Measurements from ENCODE around the gene WNT10A.
A peak's percentile ranks its signal among the peaks of the same experiment; 100 is the strongest.
"Not testable (repeated sequence)": the region's sequence is repeated elsewhere in the genome, so short reads cannot be mapped to it uniquely, and the experiment has no call there.

The WNT10A gene

DNA sequence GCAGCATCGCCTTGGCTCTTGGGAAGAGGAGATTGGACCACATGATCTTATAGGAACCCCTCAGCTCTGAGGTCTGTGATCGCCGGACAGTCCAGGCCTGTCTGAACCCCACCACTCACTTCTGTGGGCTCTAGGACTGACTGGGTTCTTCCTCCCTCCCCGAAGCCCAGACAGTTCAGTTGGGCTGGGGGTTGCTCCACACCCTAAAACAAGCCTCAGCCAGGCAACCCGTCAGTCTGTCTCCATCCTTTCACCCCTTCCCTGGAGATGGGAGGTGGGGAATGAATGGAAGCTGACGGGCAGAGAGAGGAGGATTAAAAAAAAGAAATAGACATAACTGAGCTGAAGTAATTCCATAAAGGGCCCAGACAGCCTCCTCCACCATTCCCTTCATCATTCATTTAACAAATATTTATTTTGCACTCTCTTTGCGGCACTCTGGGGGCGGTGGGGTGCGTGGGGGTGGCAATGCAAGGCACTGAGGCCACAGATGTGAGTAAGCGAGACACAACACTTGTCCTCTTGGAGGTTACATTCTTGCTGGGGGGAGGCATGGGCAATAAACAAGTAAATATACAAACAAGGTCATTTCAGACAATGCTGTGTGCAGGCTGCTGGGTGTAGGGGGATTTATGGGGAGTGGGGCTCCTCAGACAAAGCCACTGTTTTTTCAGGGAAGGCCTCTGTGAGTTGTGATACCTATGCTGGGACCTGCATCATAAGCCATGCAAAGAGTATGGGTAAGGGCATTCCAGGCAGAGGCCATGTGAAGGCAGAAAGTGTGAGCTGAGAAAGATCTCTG, 12.9 kb downstream of the WNT10A start:
- DNase-seq (ENCODE audit: low spot score), result no peak

- DNase-seq (ENCODE audit: low spot score), result no peak
These were observed 13.7 kb downstream of the WNT10A start for GRCh38 chr2:218894151-218894879.

DNA sequence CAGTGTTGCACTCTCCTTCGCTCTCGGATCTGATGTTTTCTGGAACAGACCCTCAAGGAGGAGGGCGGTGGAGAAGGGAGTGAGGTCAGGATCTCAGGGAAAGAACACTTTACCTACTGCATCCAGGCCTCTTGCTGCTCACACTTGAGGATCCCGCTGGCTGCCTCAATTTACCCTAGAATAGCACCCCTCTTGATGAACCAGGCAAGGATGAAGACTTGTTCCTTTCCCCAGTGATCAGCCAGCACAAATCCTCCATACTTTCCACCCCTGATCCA, 14.2 kb downstream of the WNT10A start:
- DNase-seq (ENCODE audit: low spot score), result no peak

- no peak for DNase-seq (ENCODE audit: low spot score)
These were observed 14.7 kb downstream of the WNT10A start for GRCh38 chr2:218895326-218895725.

- no peak for DNase-seq (ENCODE audit: low spot score)
These were observed 15.3 kb downstream of the WNT10A start for GRCh38 chr2:218895759-218896500.

- DNase-seq (ENCODE audit: low spot score), result no peak
These were observed 16.1 kb downstream of the WNT10A start for GRCh38 chr2:218896501-218897393.

GRCh38 chr2:218897394-218898108, 16.9 kb downstream of the WNT10A start:
- no peak for DNase-seq (ENCODE audit: low spot score)

GRCh38 chr2:218898109-218898878, 17.6 kb downstream of the WNT10A start:
- peak; percentile 50 for DNase-seq (ENCODE audit: low spot score)

DNA sequence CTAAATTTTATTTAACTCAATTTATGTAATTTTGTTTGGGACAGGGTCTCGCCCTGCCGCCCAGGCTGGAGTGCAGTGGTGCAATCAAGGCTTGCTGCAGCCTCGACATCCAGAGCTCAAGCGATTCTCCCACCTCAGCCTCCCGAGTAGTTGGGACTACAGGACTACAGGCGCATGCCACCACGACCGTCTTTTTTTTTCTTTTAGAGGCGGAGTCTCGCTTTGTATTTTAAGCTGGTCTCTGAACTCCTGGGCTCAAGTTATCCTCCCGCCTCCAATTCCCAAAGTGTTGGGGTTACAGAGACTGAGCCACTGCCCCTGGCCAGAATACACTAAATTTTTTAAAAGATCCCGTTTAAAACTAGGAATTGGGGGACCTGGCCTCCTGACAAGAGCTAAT, 18.5 kb downstream of the WNT10A start:
- DNase-seq (ENCODE audit: low spot score), result no peak

DNA sequence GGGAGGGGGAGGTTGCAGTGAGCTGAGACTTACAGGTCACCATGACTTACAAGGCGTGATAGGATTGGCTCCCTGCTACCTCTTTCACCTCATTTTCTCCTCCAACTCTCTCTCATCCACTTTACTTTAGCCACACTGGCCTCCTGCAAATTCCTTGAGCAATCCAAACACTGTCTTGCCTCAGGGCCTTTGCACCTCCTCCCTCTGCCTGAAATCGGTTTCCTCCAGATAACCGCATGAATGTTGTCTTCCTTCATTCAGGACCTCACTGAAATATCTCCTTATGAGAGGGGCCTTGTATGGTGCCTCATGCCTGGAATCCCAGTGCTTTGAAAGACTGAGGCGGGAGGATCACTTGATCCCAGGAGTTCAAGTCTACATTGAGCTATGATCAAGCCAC, 21.8 kb downstream of the WNT10A start:
- no peak for DNase-seq (ENCODE audit: low spot score)

DNA sequence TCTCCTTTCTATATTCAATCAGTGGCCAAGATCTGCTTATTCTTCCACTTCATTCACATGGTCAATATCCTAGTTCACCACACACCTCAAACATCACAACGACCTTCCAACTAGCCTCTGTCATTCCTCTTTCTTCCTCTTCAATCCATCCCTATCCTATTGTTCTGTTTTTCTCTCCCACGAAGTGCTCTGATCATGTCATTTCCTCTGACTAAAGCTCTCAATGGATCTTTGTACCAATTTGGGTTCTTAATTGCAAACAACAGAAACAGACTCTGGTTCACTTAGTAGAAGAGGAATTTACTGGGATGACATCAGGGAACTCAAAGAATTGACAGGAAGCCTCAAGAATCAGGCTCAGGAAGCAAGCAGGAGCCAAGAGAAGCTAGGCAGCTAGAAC, 23.5 kb downstream of the WNT10A start:
- peak; percentile 40 for DNase-seq (ENCODE audit: low spot score)

DNA sequence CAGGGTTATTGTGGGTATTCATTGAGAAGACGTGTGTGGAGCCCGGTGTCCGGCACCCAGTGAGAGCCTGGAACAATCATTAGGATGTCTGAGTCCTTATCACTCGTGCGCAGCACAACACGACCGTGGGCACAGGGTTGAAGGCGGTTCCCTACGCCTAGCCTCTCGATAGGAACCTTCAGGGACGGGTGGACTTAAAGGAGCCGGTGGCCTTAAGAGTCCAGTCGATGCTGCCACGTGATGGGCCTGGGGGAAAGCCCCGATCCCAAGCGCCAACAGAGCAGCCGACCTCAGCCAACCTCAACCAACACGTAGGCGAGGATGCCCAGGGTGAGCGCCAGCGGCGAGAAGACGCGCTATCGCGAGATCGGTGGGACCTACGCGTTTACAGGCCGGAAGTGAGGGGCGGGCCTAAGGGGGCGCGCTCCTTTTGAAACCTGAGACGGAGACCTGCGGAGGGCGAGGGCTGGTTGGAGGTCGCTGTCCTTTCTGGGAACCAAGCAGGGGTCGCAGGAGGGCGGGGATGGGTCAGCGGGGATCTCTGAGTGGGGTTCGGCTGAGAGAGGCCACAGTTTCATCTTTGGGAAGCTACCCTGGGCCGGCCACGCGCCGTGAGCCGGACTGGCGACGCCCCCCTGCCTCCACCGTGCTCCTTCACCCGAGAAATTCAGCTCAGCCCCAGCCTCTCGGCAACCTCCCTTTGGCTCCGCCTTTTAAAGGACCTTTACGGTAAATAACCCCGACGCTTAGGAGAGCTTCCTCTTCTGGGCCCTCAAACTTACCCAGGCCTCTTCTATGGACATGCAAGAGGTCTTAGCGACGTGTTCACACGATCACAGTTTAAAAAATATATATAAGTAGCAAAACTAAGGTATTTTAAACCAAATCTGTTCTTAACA, 28.3 kb downstream of the WNT10A start:
- peak; percentile 97 for DNase-seq (ENCODE audit: low spot score)

DNA sequence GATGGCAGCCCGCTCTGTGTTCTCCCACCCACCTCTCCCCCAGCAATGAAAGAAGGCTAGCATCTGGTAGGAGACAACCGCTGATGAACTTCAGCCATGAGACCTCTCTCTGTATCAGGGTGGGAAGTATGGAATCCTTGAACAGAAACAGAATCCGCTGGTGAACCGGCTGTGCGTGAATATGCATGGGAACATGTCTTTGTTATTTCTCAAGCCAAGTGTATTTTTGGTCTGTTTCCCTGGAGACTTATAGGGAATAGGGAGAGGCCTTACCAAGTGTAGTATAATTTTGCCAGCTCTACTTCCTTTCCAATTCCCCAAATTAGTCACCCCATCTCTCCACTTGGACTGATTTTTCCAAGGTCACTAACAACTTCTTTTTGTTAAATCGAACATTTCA, 30.1 kb downstream of the WNT10A start:
- DNase-seq (ENCODE audit: low spot score), result no peak

DNA sequence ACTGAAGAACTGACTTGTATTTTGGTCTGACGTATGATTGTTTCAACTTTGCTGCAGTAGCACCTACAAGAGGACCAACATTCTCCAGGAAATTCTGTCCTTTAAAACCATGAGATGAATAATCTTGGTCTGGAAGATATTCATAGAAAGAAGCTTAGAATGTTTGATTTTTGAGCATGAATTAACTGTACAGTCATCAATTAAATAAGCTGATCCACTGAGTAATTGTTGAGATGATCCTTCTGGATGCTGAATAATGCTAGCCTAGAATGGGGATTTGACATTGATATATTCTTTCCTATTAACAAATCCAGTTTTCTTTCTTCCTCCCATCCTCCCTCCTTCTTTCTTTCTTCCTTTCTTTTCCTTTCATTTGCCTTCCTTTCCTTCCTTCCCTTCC, 39.9 kb downstream of the WNT10A start:
- DNase-seq (ENCODE audit: low spot score), result no peak

DNA sequence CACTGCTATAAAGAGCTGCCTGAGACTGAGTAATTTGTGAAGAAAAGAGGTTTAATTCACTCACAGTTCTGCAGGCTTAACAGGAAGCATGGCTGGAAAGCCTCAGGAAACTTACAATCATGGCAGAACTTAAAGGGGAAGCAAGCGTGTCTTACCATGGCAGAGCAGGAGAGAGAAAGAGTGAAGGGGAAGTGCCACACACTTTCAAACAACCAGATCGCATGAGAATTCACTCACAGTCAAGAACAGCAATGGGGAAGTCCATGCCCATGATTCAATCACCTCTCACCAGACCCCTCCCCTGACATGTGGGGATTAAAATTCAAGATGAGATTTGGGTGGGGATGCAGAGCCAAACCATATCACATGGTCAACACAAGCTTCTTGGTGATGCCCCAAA, 44.1 kb downstream of the WNT10A start:
- no peak for DNase-seq (ENCODE audit: low spot score)

- DNase-seq (ENCODE audit: low spot score), result no peak
These were observed 44.8 kb downstream of the WNT10A start for GRCh38 chr2:218925434-218925833.

DNA sequence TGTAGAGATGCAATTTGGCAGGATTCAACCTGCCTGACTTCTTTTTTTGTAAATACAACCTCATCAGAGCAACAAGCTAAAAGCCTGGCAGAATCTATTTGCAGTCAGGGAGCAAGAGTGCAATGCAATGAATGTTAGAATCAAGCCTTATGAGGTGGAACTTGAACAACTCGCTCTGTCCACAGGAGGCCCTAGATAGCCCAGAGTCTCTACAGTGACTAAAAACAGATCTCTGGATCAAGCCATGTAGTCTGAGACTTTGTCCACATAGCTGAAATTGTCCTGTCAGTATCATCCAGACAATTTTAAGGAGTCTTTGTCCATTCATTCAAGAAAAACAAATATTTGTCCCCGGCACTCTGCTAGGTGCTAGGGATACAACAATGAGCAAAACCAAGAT, 46.8 kb downstream of the WNT10A start:
- no peak for DNase-seq (ENCODE audit: low spot score)

- DNase-seq (ENCODE audit: low spot score), result no peak
These were observed 47.2 kb downstream of the WNT10A start for GRCh38 chr2:218927876-218928275.

- not testable (repeated sequence) for DNase-seq (ENCODE audit: low spot score)
These were observed 49.8 kb downstream of the WNT10A start for GRCh38 chr2:218930488-218930887.

DNA sequence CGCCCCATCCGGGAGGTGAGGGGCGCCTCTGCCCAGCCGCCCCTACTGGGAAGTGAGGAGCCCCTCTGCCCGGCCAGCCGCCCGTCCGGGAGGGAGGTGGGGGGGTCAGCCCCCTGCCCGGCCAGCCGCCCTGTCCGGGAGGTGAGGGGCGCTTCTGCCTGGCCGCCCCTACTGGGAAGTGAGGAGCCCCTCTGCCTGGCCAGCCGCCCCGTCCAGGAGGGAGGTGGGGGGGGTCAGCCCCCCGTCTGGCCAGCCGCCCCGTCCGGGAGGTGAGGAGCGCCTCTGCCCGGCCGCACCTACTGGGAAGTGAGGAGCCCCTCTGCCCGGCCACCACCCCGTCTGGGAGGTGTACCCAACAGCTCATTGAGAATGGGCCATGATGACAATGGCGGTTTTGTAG, 51.1 kb downstream of the WNT10A start:
- DNase-seq (ENCODE audit: low spot score), result not testable (repeated sequence)
